HFF-Myc (cell line): ENCODE results near the gene ETV6.

Experiments
- DNase-seq: peaks from one replicate; pipeline ENCODE4 v3.0.0-alpha.2; 2011; ENCODE audit warnings: low read depth; ENCODE audit errors: extremely low read depth
- H3K4me3 ChIP-seq: replicated peaks from 2 replicates; pipeline ENCODE4 v1.5.1; 2011; ENCODE audit warnings: low read depth, mild to moderate bottlenecking, control low read depth, low read length
- CTCF ChIP-seq: IDR thresholded peaks from 2 replicates; pipeline ENCODE4 v1.5.1; 2012; ENCODE audit warnings: mild to moderate bottlenecking, low read depth, low read length, control low read depth; ENCODE audit errors: missing control alignments

Gene ETV6

GRCh38 chr12:11716794-11717518, 67.5 kb downstream of the ETV6 start:
- no peak for TF ChIP-seq CTCF
- DNase-seq, result no peak
- no peak overlapping the region for H3K4me3 ChIP-seq

DNA sequence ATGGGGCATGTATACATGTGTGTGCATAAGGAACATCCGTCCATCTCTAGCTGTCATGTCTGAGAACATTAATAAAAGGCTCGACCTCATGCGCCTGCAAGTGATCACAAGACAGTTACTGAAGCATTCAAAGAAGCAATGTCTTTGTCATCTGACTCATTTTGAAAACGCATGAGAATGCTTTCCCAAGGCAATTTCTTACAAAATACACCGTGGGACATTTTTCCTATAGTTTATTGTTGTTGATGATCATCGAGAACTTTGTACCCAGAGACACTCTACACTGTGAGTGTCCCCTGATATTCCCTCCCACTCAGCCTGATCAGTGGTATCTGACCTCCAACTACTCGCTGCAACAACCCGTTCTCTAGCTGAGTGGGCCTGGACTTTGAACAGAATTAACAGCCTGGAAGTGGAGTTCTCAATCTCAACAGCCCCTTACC, 68.1 kb downstream of the ETV6 start:
- no peak overlapping the region for H3K4me3 ChIP-seq
- DNase-seq, result no peak
- no peak for TF ChIP-seq CTCF

DNA sequence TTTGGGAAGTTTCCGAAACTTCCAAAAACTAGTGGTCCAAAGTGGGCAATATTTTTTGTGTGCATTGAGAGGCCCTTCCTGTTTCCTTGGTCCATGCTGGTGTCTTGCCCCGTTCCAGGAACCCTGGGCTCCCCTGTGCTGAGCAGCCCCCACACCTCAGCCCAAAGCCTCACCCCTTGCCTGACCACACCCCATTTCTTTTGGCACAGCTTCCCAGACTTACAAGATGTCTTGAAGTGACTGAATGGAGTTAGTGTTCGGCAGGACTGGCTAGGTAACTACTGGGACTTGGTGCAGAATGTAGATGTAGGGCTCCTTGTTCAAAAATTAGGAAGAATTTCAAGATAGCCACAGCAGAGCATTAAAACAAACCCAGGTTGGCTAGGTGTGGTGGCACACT, 68.6 kb downstream of the ETV6 start:
- DNase-seq, result no peak
- no peak overlapping the region for H3K4me3 ChIP-seq
- no peak for TF ChIP-seq CTCF

- TF ChIP-seq CTCF, result no peak
- DNase-seq, result no peak
- no peak overlapping the region for H3K4me3 ChIP-seq
Measured at GRCh38 chr12:11718768-11719253, 69.3 kb downstream of the ETV6 start.

- no peak for TF ChIP-seq CTCF
- DNase-seq, result peak; percentile 61
- H3K4me3 ChIP-seq, result no peak overlapping the region
Measured at GRCh38 chr12:11719678-11720099, 70.2 kb downstream of the ETV6 start.

DNA sequence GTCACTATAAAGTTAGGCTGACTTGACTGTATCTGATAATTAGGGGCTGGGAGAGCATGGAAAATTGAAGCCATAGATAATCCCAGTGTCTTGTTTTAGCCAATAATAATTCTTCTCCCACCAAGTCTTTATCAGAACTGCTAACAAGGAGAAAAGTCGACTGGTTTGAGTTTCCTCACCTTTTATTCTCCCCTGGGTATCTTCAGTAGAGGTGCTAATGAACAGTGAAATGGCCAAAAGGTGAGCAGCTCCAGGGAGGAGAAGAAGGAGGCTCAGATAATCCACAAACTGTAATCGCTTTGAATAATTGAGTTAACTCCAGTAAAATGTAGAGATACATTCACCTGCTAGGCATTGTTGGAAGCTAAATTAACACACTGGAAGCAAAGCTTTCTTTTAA, 72.6 kb downstream of the ETV6 start:
- no peak for TF ChIP-seq CTCF
- H3K4me3 ChIP-seq, result no peak overlapping the region
- DNase-seq, result no peak
